T-cell (primary cell): ENCODE measurements around the gene SMIM1. TPM values are rescaled to one million over a fixed set of nuclear protein-coding genes. Genes with fewer than 3 reads are reported as not detected.
"Not testable (repeated sequence)": the region's sequence is repeated elsewhere in the genome, so short reads cannot be mapped to it uniquely, and the experiment has no call there.

Source experiments
- ATAC-seq, 4 experiments: fragments of 200-7000 bp in 3 of 4; fragments of 150-1000 bp in 1 of 4; cut with Tn5 transposase; replicated peaks in 1 of 4; 1 replicate in 3 of 4; 2 replicates in 1 of 4; pipeline ENCODE4 v1.10.0; 2021; ENCODE audit warnings: moderate library complexity in 3 of 4, mild to moderate bottlenecking in 2 of 4, moderate number of reproducible peaks in 1 of 4
- CTCF ChIA-PET, 2 donors: fragments of 300-600 bp; sonication (Branson Sonifier 250); formaldehyde crosslinking; loops; one replicate each; lab custom pipeline; 2022; ENCODE audit warnings: antibody characterized with exemption in 2 of 2; lab: Charles Lee
- POLR2A ChIA-PET, 2 donors: fragments of 300-600 bp; sonication (Branson Sonifier 250); formaldehyde crosslinking; loops; one replicate each; lab custom pipeline; 2022; ENCODE audit warnings: antibody characterized with exemption in 2 of 2; lab: Charles Lee
- DNase-seq, 35 experiments: peaks; one replicate each; pipeline versions ENCODE4 v3.0.0 to v3.0.0-alpha.2; 2013 to 2023
- H3K27ac ChIP-seq: one replicate; pipeline ENCODE4 v1.5.1; 2013; ENCODE audit warnings: low read length
- H3K27me3 ChIP-seq, 2 experiments: replicated peaks in 1 of 2; 1 replicate in 1 of 2; 2 replicates in 1 of 2; pipeline versions ENCODE4 v1.6.1 to v1.7.0; 2013; ENCODE audit warnings: low read length in 1 of 2, mixed read lengths in 1 of 2; ENCODE audit not compliant: control insufficient read depth in 2 of 2, insufficient read depth in 2 of 2; ENCODE audit errors: extremely low read depth in 1 of 2
- H3K36me3 ChIP-seq, 2 donors: 1 replicate in 1 of 2; 2 replicates in 1 of 2; pipeline versions ENCODE4 v1.6.1 to v1.7.0; 2013; ENCODE audit warnings: low read length in 1 of 2; ENCODE audit not compliant: control insufficient read depth in 2 of 2, insufficient read depth in 1 of 2; ENCODE audit errors: extremely low read depth in 1 of 2
- H3K4me1 ChIP-seq, 2 experiments: 1 replicate in 1 of 2; 2 replicates in 1 of 2; pipeline versions ENCODE4 v1.6.1 to v1.7.0; 2013; ENCODE audit warnings: low read length in 2 of 2, mixed read lengths in 1 of 2; ENCODE audit not compliant: insufficient read depth in 2 of 2, control insufficient read depth in 1 of 2; ENCODE audit errors: extremely low read depth in 1 of 2
- H3K4me3 ChIP-seq, 2 donors: 1 replicate in 1 of 2; 2 replicates in 1 of 2; pipeline versions ENCODE4 v1.5.1 to v1.7.0; 2013; ENCODE audit warnings: mild to moderate bottlenecking in 2 of 2, low read length in 1 of 2, moderate library complexity in 1 of 2; ENCODE audit not compliant: control insufficient read depth in 1 of 2; ENCODE audit errors: extremely low read depth in 1 of 2
- H3K9me3 ChIP-seq: 2 replicates; pipeline ENCODE4 v1.7.0; 2013
- H3K27ac Mint-ChIP-seq, 2 donors: one replicate each; pipeline ENCODE4 v1.8.0; 2020 to 2021; ENCODE audit warnings: mild to moderate bottlenecking in 2 of 2, mixed read lengths in 2 of 2
- H3K27me3 Mint-ChIP-seq, 2 donors: one replicate each; pipeline ENCODE4 v1.8.0; 2021 to 2022; ENCODE audit warnings: mixed read lengths in 2 of 2
- H3K36me3 Mint-ChIP-seq: one replicate; pipeline ENCODE4 v1.8.0; 2021; ENCODE audit warnings: mixed read lengths
- H3K4me1 Mint-ChIP-seq, 3 donors: one replicate each; pipeline ENCODE4 v1.8.0; 2020 to 2022; ENCODE audit warnings: mixed read lengths in 3 of 3, mild to moderate bottlenecking in 1 of 3
- H3K4me3 Mint-ChIP-seq, 3 donors: one replicate each; pipeline ENCODE4 v1.8.0; 2020 to 2022; ENCODE audit warnings: mild to moderate bottlenecking in 3 of 3, mixed read lengths in 3 of 3, moderate library complexity in 3 of 3
- H3K9me3 Mint-ChIP-seq, 3 donors: one replicate each; pipeline ENCODE4 v1.8.0; 2020 to 2022; ENCODE audit warnings: mixed read lengths in 3 of 3
- WGBS: methylation state at CpG from one replicate; pipeline ENCODE4 v1.1.5; 2013; ENCODE audit warnings: missing lambda C conversion rate; ENCODE audit not compliant: insufficient coverage; 5-methylcytosine and 5-hydroxymethylcytosine counted together
- total RNA-seq, 35 experiments: library from RNA in 6 of 35; stranded (reverse) in 6 of 35; fragments of 120-200 nt in 1 of 35; gene quantifications; one replicate each; pipeline versions ENCODE4 v1.2.1 to v1.2.4 and lab custom pipeline; 2013 to 2026

The SMIM1 gene
- total RNA-seq, 5 donors from 2014 or later (not counting 1 experiment from before 2014, with no cell fraction given), result 1.3 to 6.2 (median 4.2) TPM

GRCh38 chr1:3809680-3810079 lies 37.1 kb downstream of the SMIM1 start:
- Mint-ChIP-seq H3K4me1 (peaks cover 0 to 2% (median 0%) of the 10 kb centered on the region in 3 donors), H3K36me3 (peaks cover 7% of the 10 kb centered on the region), H3K9me3 (no peaks in the 10 kb centered on the region), H3K27ac (no peak overlapping the region), H3K4me3 (no peak overlapping the region), H3K27me3 (peaks cover 9 to 17% of the 10 kb centered on the region in 2 donors)
- Histone ChIP-seq H3K27me3 (peaks cover 0 to 25% of the 10 kb centered on the region in 2 experiments), H3K4me3 (no peak overlapping the region), H3K9me3 (no peaks in the 10 kb centered on the region), H3K36me3 (peaks cover 5 to 7% of the 10 kb centered on the region in 2 donors), H3K4me1 (peaks cover 0 to 3% of the 10 kb centered on the region in 2 experiments), H3K27ac (no peak overlapping the region)
- no peak for ATAC-seq
- ChIA-PET POLR2A (no interaction called here), CTCF (no interaction called here)
- 78% methylated on average over 6 of the region's 7 CpGs for WGBS
- peak in 2 of 35 experiments; percentile 9 to 10 for DNase-seq

GRCh38 chr1:3810149-3810761 lies 37.7 kb downstream of the SMIM1 start:
- H3K9me3 Mint-ChIP-seq, CTCF ChIA-PET, H3K4me3 ChIP-seq, H3K4me3 Mint-ChIP-seq, POLR2A ChIA-PET, H3K4me1 ChIP-seq, H3K9me3 ChIP-seq, H3K4me1 Mint-ChIP-seq, H3K27ac Mint-ChIP-seq, H3K27ac ChIP-seq: not testable (repeated sequence)
- peak in 2 of 35 experiments; percentile 16 to 52 for DNase-seq
- H3K27me3 Mint-ChIP-seq, result peaks cover 5 to 11% of the 10 kb centered on the region in 2 donors
- peaks cover 11% of the 10 kb centered on the region for H3K36me3 Mint-ChIP-seq
- peak in 2 of 4 experiments; percentile 32 to 61 for ATAC-seq
- Histone ChIP-seq H3K36me3 (peaks cover 10 to 12% of the 10 kb centered on the region in 2 donors), H3K27me3 (peaks cover 0 to 21% of the 10 kb centered on the region in 2 experiments)
- 60% methylated on average over 1 of the region's 9 CpGs for WGBS

GRCh38 chr1:3811595-3811911 lies 39.0 kb downstream of the SMIM1 start:
- H3K4me1 ChIP-seq, result peaks cover 0 to 3% of the 10 kb centered on the region in 2 experiments
- no peaks in the 10 kb centered on the region for H3K9me3 ChIP-seq
- Mint-ChIP-seq H3K27ac (no peak overlapping the region), H3K9me3 (no peaks in the 10 kb centered on the region), H3K36me3 (peaks cover 18% of the 10 kb centered on the region), H3K4me3 (no peak overlapping the region), H3K27me3 (peaks cover 0 to 2% of the 10 kb centered on the region in 2 donors), H3K4me1 (peaks cover 0 to 2% (median 0%) of the 10 kb centered on the region in 3 donors)
- H3K27me3 ChIP-seq, result peaks cover 0 to 13% of the 10 kb centered on the region in 2 experiments
- H3K36me3 ChIP-seq, result peaks cover 12 to 19% of the 10 kb centered on the region in 2 donors
- ChIA-PET POLR2A (no interaction called here), CTCF (no interaction called here)
- ATAC-seq (no peak), DNase-seq (no peak)
- no peak overlapping the region for H3K4me3 ChIP-seq
- 57% methylated on average over 1 of the region's 2 CpGs for WGBS
- no peak overlapping the region for H3K27ac ChIP-seq

- Histone ChIP-seq H3K27ac (no peak overlapping the region), H3K36me3 (peaks cover 12 to 19% of the 10 kb centered on the region in 2 donors), H3K9me3 (no peaks in the 10 kb centered on the region), H3K4me3 (no peak overlapping the region), H3K4me1 (peaks cover 0 to 3% of the 10 kb centered on the region in 2 experiments), H3K27me3 (peaks cover 0 to 6% of the 10 kb centered on the region in 2 experiments)
- no peak for DNase-seq
- H3K9me3 Mint-ChIP-seq, result no peaks in the 10 kb centered on the region
- ChIA-PET POLR2A (no interaction called here), CTCF (no interaction called here)
- H3K4me3 Mint-ChIP-seq, result no peak overlapping the region
- peaks cover 0 to 2% of the 10 kb centered on the region in 2 donors for H3K27me3 Mint-ChIP-seq
- ATAC-seq, result no peak
- peaks cover 0 to 2% (median 0%) of the 10 kb centered on the region in 3 donors for H3K4me1 Mint-ChIP-seq
- 100% methylated on average over 1 of the region's 2 CpGs for WGBS
- no peak overlapping the region for H3K27ac Mint-ChIP-seq
- peaks cover 23% of the 10 kb centered on the region for H3K36me3 Mint-ChIP-seq
Measured at GRCh38 chr1:3814065-3814464, 41.5 kb downstream of the SMIM1 start.

GRCh38 chr1:3814771-3815561 lies 42.4 kb downstream of the SMIM1 start:
- Mint-ChIP-seq H3K9me3 (no peaks in the 10 kb centered on the region), H3K27ac (no peak overlapping the region), H3K4me3 (no peak overlapping the region), H3K4me1 (peaks cover 0 to 2% (median 0%) of the 10 kb centered on the region in 3 donors), H3K27me3 (peaks cover 0 to 2% of the 10 kb centered on the region in 2 donors), H3K36me3 (peaks cover 28% of the 10 kb centered on the region)
- ATAC-seq (no peak), DNase-seq (no peak)
- Histone ChIP-seq H3K4me3 (no peak overlapping the region), H3K27me3 (peaks cover 0 to 6% of the 10 kb centered on the region in 2 experiments), H3K4me1 (peaks cover 0 to 3% of the 10 kb centered on the region in 2 experiments), H3K27ac (no peak overlapping the region), H3K36me3 (peaks cover 12 to 26% of the 10 kb centered on the region in 2 donors), H3K9me3 (no peaks in the 10 kb centered on the region)
- 96% methylated on average over 33 of the region's 42 CpGs for WGBS
- ChIA-PET POLR2A (interaction anchor here in 1 of 2 donors (0.7 kb wide), 1 partner anchor 14 kb away, joined by 3 read pairs; no protein-coding TSS in a partner anchor), CTCF (interaction anchor here in 1 of 2 donors (0.7 kb wide), 1 partner anchor 14 kb away, joined by 4 read pairs; no protein-coding TSS in a partner anchor)

GRCh38 chr1:3816331-3817137 lies 44.0 kb downstream of the SMIM1 start:
- H3K9me3 ChIP-seq, result no peaks in the 10 kb centered on the region
- Mint-ChIP-seq H3K27me3 (peaks cover 0 to under 1% of the 10 kb centered on the region in 2 donors), H3K4me1 (no peaks in the 10 kb centered on the region), H3K4me3 (no peak overlapping the region), H3K27ac (no peak overlapping the region), H3K9me3 (no peaks in the 10 kb centered on the region), H3K36me3 (peaks cover 43% of the 10 kb centered on the region)
- ATAC-seq (no peak), DNase-seq (no peak)
- peaks cover 21 to 30% of the 10 kb centered on the region in 2 donors for H3K36me3 ChIP-seq
- H3K27ac ChIP-seq, result no peak overlapping the region
- ChIA-PET POLR2A (no interaction called here), CTCF (no interaction called here)
- 91% methylated on average over 30 of the region's 38 CpGs for WGBS
- no peaks in the 10 kb centered on the region for H3K27me3 ChIP-seq
- H3K4me3 ChIP-seq, result no peak overlapping the region
- H3K4me1 ChIP-seq, result no peaks in the 10 kb centered on the region
